ENCODE results near the gene GSTM1. TPM values are rescaled to one million over a fixed set of nuclear protein-coding genes. Genes with fewer than 3 reads are reported as not detected.

Gene GSTM1
- total and polyA plus RNA-seq, 2 donors (not counting 3 experiments of a cell fraction or from before 2014, with no cell fraction given) = 35.5 TPM; not detected in 1

DNA sequence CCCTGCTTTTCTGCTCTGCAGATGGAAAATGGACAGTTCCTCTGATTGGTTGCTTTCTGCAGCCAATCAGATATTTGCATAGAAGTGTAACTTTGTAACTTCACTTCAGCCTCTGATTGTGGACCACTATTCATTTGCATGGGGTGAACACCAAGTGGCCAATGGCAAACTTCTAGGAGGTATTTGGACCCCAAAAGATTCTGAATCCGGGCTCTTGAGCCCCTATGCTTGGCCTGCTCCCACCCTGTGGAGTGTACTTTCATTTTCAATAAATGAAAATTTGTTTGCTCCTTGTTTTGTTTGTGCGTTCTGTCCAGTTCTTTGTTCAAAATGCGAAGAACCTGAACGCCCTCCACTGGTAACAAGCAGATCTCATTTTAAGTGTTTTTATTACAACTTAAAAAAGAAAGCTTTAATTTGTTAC is 38.1 kb upstream of the GSTM1 start:
- H3K4me1 ChIP-seq (ENCODE audit: control insufficient read depth, extremely low read depth, insufficient read depth, low read length) = no peaks in the 10 kb centered on the region
- BruUV-seq (replicated peaks) = no TSS peak
- no peak overlapping the region for H3K27ac ChIP-seq (ENCODE audit: insufficient read depth, low read depth, low read length)
- no peaks in the 10 kb centered on the region for H3K36me3 ChIP-seq (ENCODE audit: control insufficient read depth in 2 of 2, extremely low read depth in 1 of 2, insufficient read depth in 2 of 2, low read length in 2 of 2)
- peaks cover 16 to 23% of the 10 kb centered on the region in 2 experiments for H3K27me3 ChIP-seq (ENCODE audit: control insufficient read depth in 2 of 2, insufficient read depth in 2 of 2, low read length in 2 of 2)
- peak overlapping the region; percentile 60 for H3K4me2 ChIP-seq (ENCODE audit: insufficient read depth, low read length)
- no peak overlapping the region for H3K9ac ChIP-seq (replicated peaks; ENCODE audit: extremely low read depth, insufficient read depth, low read length)
- H3K9me1 ChIP-seq (replicated peaks; ENCODE audit: control insufficient read depth, extremely low read depth, insufficient read depth, low read length) = no peaks in the 10 kb centered on the region
- TF ChIP-seq FOS (IDR thresholded peaks at IDR 0.05; ENCODE audit: borderline replicate concordance, insufficient read depth, low read length) = no peak
- peak in 1 of 2 donors; percentile 27 for TF ChIP-seq CTCF (IDR thresholded peaks at IDR 0.05; ENCODE audit: extremely low read depth in 1 of 2, insufficient read depth in 1 of 2, low read depth in 1 of 2, low read length in 2 of 2)
- CTCF ChIA-PET = interaction anchor here (0.7 to 5.6 kb wide), 20 partner anchors 10 to 380 kb away, joined by 3 to 144 read pairs (median 6); partner anchors contain the start of genes AHCYL1, GNAI3 and GSTM1
- H3K9me3 ChIP-seq (replicated peaks; ENCODE audit: control insufficient read depth, insufficient read depth, low read length) = no peaks in the 10 kb centered on the region
- H3K4me3 ChIP-seq (replicated peaks in 1 of 3; ENCODE audit: insufficient read depth in 1 of 3, low read depth in 1 of 3, low read length in 3 of 3) = peak overlapping the region; percentile 18 to 54 (median 37)
- H4K20me1 ChIP-seq (replicated peaks; ENCODE audit: control insufficient read depth, extremely low read depth, insufficient read depth, low read length) = no peaks in the 10 kb centered on the region
- H2AFZ ChIP-seq (ENCODE audit: low read depth, low read length) = peak overlapping the region; percentile 69
- no peaks in the 10 kb centered on the region for H3K79me2 ChIP-seq (ENCODE audit: control insufficient read depth, insufficient read depth, low read length)
- DNase-seq (ENCODE audit: low read depth, low spot score) (peak; percentile 60), FAIRE-seq (no peak)
- POLR2A ChIA-PET = interaction anchor here (0.6 kb wide), 1 partner anchor 143 kb away, joined by 3 read pairs; no protein-coding TSS in a partner anchor
- dilution Hi-C loops (cut with MboI; ENCODE audit: extremely low pct_ligation_motif_present, low sequenced_read_pairs) (no loop called here), intact Hi-C loops (cut with micrococcal nuclease) (no loop called here)

DNA sequence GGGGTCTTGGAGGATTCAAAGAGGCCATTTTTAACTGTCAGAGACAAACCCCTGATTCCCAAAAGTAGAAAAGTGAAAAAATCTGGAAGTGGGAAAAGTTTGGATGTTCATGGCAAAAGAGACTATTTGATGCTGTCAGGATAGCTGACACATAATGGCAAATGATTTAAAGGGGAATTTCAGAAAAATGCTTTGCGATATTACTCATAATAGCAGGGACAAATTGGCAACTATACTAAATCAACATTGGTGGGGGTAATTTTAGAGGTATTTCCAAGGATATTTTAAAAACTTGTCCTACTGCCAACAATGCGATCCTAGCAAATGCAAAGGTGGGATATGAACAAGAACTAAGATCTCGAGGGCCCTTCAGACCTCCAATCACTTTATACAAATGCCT is 37.0 kb upstream of the GSTM1 start:
- Histone ChIP-seq H2AFZ (ENCODE audit: low read depth, low read length) (no peak overlapping the region), H4K20me1 (replicated peaks; ENCODE audit: control insufficient read depth, extremely low read depth, insufficient read depth, low read length) (no peaks in the 10 kb centered on the region), H3K9me3 (replicated peaks; ENCODE audit: control insufficient read depth, insufficient read depth, low read length) (no peaks in the 10 kb centered on the region), H3K9ac (replicated peaks; ENCODE audit: extremely low read depth, insufficient read depth, low read length) (no peak overlapping the region), H3K4me1 (ENCODE audit: control insufficient read depth, extremely low read depth, insufficient read depth, low read length) (peaks cover 2% of the 10 kb centered on the region), H3K36me3 (ENCODE audit: control insufficient read depth in 2 of 2, extremely low read depth in 1 of 2, insufficient read depth in 2 of 2, low read length in 2 of 2) (no peaks in the 10 kb centered on the region), H3K4me3 (replicated peaks in 1 of 3; ENCODE audit: insufficient read depth in 1 of 3, low read depth in 1 of 3, low read length in 3 of 3) (no peak overlapping the region), H3K9me1 (replicated peaks; ENCODE audit: control insufficient read depth, extremely low read depth, insufficient read depth, low read length) (no peaks in the 10 kb centered on the region), H3K27me3 (ENCODE audit: control insufficient read depth in 2 of 2, insufficient read depth in 2 of 2, low read length in 2 of 2) (peaks cover 16 to 23% of the 10 kb centered on the region in 2 experiments), H3K4me2 (ENCODE audit: insufficient read depth, low read length) (no peak overlapping the region), H3K79me2 (ENCODE audit: control insufficient read depth, insufficient read depth, low read length) (no peaks in the 10 kb centered on the region), H3K27ac (ENCODE audit: insufficient read depth, low read depth, low read length) (no peak overlapping the region)
- dilution Hi-C loops (cut with MboI; ENCODE audit: extremely low pct_ligation_motif_present, low sequenced_read_pairs) = no loop called here
- POLR2A ChIA-PET = no interaction called here
- DNase-seq (ENCODE audit: low read depth, low spot score) = no peak
- BruUV-seq (replicated peaks) = no TSS peak
- CTCF ChIA-PET = interaction anchor here (0.8 to 5.6 kb wide), 13 partner anchors 11 to 379 kb away, joined by 3 to 144 read pairs (median 15); partner anchors contain the start of genes AHCYL1, GNAI3 and GSTM1
- TF ChIP-seq CTCF (IDR thresholded peaks at IDR 0.05; ENCODE audit: extremely low read depth in 1 of 2, insufficient read depth in 1 of 2, low read depth in 1 of 2, low read length in 2 of 2) (no peak), FOS (IDR thresholded peaks at IDR 0.05; ENCODE audit: borderline replicate concordance, insufficient read depth, low read length) (peak; percentile 8)
- intact Hi-C loops (cut with micrococcal nuclease) = no loop called here
- no peak for FAIRE-seq

Measured in endothelial cell of umbilical vein (primary cell).